H9 (cell line): ENCODE measurements around the gene GMPPB. TPM values are rescaled to one million over a fixed set of nuclear protein-coding genes. Genes with fewer than 3 reads are reported as not detected.

Experiments used
- DNase-seq: peaks from one replicate; pipeline ENCODE4 v3.0.0-alpha.2; 2017
- H2AFZ ChIP-seq: one replicate; pipeline ENCODE4 v1.6.1; 2013; ENCODE audit warnings: mild to moderate bottlenecking, low read length, control low read depth, moderate library complexity
- H2AK5ac ChIP-seq: 2 replicates; pipeline ENCODE4 v1.6.1; 2013; ENCODE audit warnings: low read length, control low read depth, mixed read lengths; ENCODE audit not compliant: insufficient read length
- H2BK120ac ChIP-seq: one replicate; pipeline ENCODE4 v1.6.1; 2013; ENCODE audit warnings: low read depth, mild to moderate bottlenecking, low read length, control low read depth, inconsistent platforms; ENCODE audit not compliant: poor library complexity, severe bottlenecking
- H2BK12ac ChIP-seq: 2 replicates; pipeline ENCODE4 v1.6.1; 2013; ENCODE audit warnings: low read length, control low read depth, mixed read lengths, low read depth; ENCODE audit not compliant: insufficient read length
- H2BK15ac ChIP-seq: 2 replicates; pipeline ENCODE4 v1.6.1; 2013; ENCODE audit warnings: low read depth, low read length, control low read depth
- H2BK20ac ChIP-seq: one replicate; pipeline ENCODE4 v1.6.1; 2013; ENCODE audit warnings: low read depth, mild to moderate bottlenecking, low read length, control low read depth, inconsistent platforms; ENCODE audit not compliant: poor library complexity, severe bottlenecking
- H2BK5ac ChIP-seq: 2 replicates; pipeline ENCODE4 v1.6.1; 2013; ENCODE audit warnings: low read length, control low read depth, mixed read lengths; ENCODE audit not compliant: insufficient read length
- H3K14ac ChIP-seq: 2 replicates; pipeline ENCODE4 v1.6.1; 2013; ENCODE audit warnings: low read length, control low read depth; ENCODE audit not compliant: insufficient read depth
- H3K18ac ChIP-seq: 2 replicates; pipeline ENCODE4 v1.6.1; 2013; ENCODE audit warnings: low read depth, mild to moderate bottlenecking, mixed read lengths, low read length, control low read depth; ENCODE audit not compliant: insufficient read length
- H3K23ac ChIP-seq: 2 replicates; pipeline ENCODE4 v1.6.1; 2013; ENCODE audit warnings: low read length, control low read depth, mixed read lengths, low read depth; ENCODE audit not compliant: insufficient read length
- H3K23me2 ChIP-seq: 2 replicates; pipeline ENCODE4 v1.6.1; 2013; ENCODE audit warnings: low read depth, mild to moderate bottlenecking, mixed read lengths, low read length, control low read depth; ENCODE audit not compliant: insufficient read length, poor library complexity, severe bottlenecking
- H3K27ac ChIP-seq: 2 replicates; pipeline ENCODE4 v1.5.1; 2013; ENCODE audit warnings: low read length, control low read depth, mixed read lengths, low read depth; ENCODE audit not compliant: insufficient read length
- H3K27me3 ChIP-seq: 2 replicates; pipeline ENCODE4 v1.6.1; 2013; ENCODE audit warnings: low read length, control low read depth, inconsistent platforms; ENCODE audit not compliant: insufficient read depth
- H3K4ac ChIP-seq: 2 replicates; pipeline ENCODE4 v1.6.1; 2013; ENCODE audit warnings: low read depth, mild to moderate bottlenecking, control low read depth, inconsistent platforms, low read length, moderate library complexity
- H3K4me1 ChIP-seq: 2 replicates; pipeline ENCODE4 v1.6.1; 2013; ENCODE audit warnings: low read length, control low read depth, inconsistent platforms; ENCODE audit not compliant: insufficient read depth
- H3K4me2 ChIP-seq: 2 replicates; pipeline ENCODE4 v1.6.1; 2013; ENCODE audit warnings: low read length, control low read depth, mixed read lengths; ENCODE audit not compliant: insufficient read length, insufficient read depth
- H3K56ac ChIP-seq: 2 replicates; pipeline ENCODE4 v1.6.1; 2013; ENCODE audit warnings: low read depth, mild to moderate bottlenecking, mixed read lengths, low read length, control low read depth; ENCODE audit not compliant: insufficient read length
- H3K79me1 ChIP-seq: 2 replicates; pipeline ENCODE4 v1.6.1; 2013; ENCODE audit warnings: low read depth, mild to moderate bottlenecking, moderate library complexity, low read length, control low read depth, inconsistent platforms; ENCODE audit not compliant: insufficient read depth, poor library complexity, severe bottlenecking
- H3K79me2 ChIP-seq: 2 replicates; pipeline ENCODE4 v1.6.1; 2013; ENCODE audit warnings: low read length, control low read depth, inconsistent platforms; ENCODE audit not compliant: insufficient read depth
- H3K9ac ChIP-seq: 2 replicates; pipeline ENCODE4 v1.6.1; 2013; ENCODE audit warnings: low read length, control low read depth, mixed read lengths; ENCODE audit not compliant: insufficient read length; ENCODE audit errors: extremely low read depth
- H3K9me3 ChIP-seq: one replicate; pipeline ENCODE4 v1.6.1; 2013; ENCODE audit warnings: low read depth, low read length, inconsistent platforms; ENCODE audit not compliant: control insufficient read depth
- H3T11ph ChIP-seq: one replicate; pipeline ENCODE4 v1.6.1; 2013; ENCODE audit warnings: mild to moderate bottlenecking, low read length, control low read depth, inconsistent platforms
- H4K20me1 ChIP-seq: one replicate; pipeline ENCODE4 v1.6.1; 2013; ENCODE audit not compliant: control insufficient read depth, insufficient read length, insufficient read depth
- H4K5ac ChIP-seq: 2 replicates; pipeline ENCODE4 v1.6.1; 2013; ENCODE audit warnings: low read depth, mild to moderate bottlenecking, mixed read lengths, low read length, control low read depth; ENCODE audit not compliant: insufficient read length
- H4K8ac ChIP-seq: replicated peaks from 2 replicates; pipeline ENCODE4 v1.6.1; 2013; ENCODE audit warnings: low read length, control low read depth, mixed read lengths, low read depth; ENCODE audit not compliant: insufficient read length
- H4K91ac ChIP-seq: 2 replicates; pipeline ENCODE4 v1.6.1; 2013; ENCODE audit warnings: low read depth, mild to moderate bottlenecking, moderate library complexity, mixed read lengths, low read length, control low read depth; ENCODE audit not compliant: insufficient read length
- H3K27ac Mint-ChIP-seq, 3 experiments: 2 replicates in 2 of 3; 3 replicates in 1 of 3; pipeline ENCODE4 v1.8.0; 2020 to 2021; ENCODE audit warnings: mixed read lengths in 3 of 3, mild to moderate bottlenecking in 1 of 3, moderate library complexity in 1 of 3
- H3K27me3 Mint-ChIP-seq: 2 replicates; pipeline ENCODE4 v1.8.0; 2021; ENCODE audit warnings: low read depth, mild to moderate bottlenecking, moderate library complexity, mixed read lengths
- H3K36me3 Mint-ChIP-seq, 3 experiments: 2 replicates in 2 of 3; 3 replicates in 1 of 3; pipeline ENCODE4 v1.8.0; 2020 to 2021; ENCODE audit warnings: low read depth in 3 of 3, mixed read lengths in 3 of 3; ENCODE audit not compliant: insufficient read depth in 1 of 3
- H3K4me1 Mint-ChIP-seq, 2 experiments: 2 replicates each; pipeline ENCODE4 v1.8.0; 2020; ENCODE audit warnings: mixed read lengths in 2 of 2
- H3K4me3 Mint-ChIP-seq, 2 experiments: 2 replicates in 1 of 2; 3 replicates in 1 of 2; pipeline ENCODE4 v1.8.0; 2020 to 2021; ENCODE audit warnings: mild to moderate bottlenecking in 2 of 2, mixed read lengths in 2 of 2, moderate library complexity in 1 of 2
- H3K9me3 Mint-ChIP-seq, 2 experiments: 2 replicates in 1 of 2; 3 replicates in 1 of 2; pipeline ENCODE4 v1.8.0; 2020; ENCODE audit warnings: mild to moderate bottlenecking in 2 of 2, mixed read lengths in 2 of 2, moderate library complexity in 1 of 2
- WGBS: extraction: QIAGEN DNeasy Blood & Tissue Kit; methylation state at CpG from one replicate; pipeline ENCODE4 v1.1.7; 2013; ENCODE audit warnings: missing lambda C conversion rate, low lambda C conversion rate, mixed read lengths; ENCODE audit not compliant: insufficient read length; ENCODE audit errors: extremely low coverage; 5-methylcytosine and 5-hydroxymethylcytosine counted together
- total RNA-seq: library from RNA; stranded (reverse); gene quantifications from 2 replicates; pipeline ENCODE4 v1.2.1, GENCODE V29; 2021
- TF ChIP-seq, protein P1 (sequence below): fragments of 200-600 bp; sonication (generic); conservative IDR thresholded peaks from 3 replicates; pipeline ENCODE4 v1.8.0; 2021; ENCODE audit warnings: antibody characterized with exemption, mild to moderate bottlenecking

Gene GMPPB
- total RNA-seq, 1 experiment from 2014 or later, result 31.1 TPM

GRCh38 chr3:49716169-49716568 lies 7.6 kb downstream of the GMPPB start:
- Histone ChIP-seq H2AK5ac (no peak overlapping the region), H2BK5ac (no peak overlapping the region), H2BK12ac (no peak overlapping the region), H3K27me3 (no peaks in the 10 kb centered on the region), H3K4me2 (no peak overlapping the region), H3T11ph (no peak overlapping the region), H3K4me1 (no peaks in the 10 kb centered on the region), H3K18ac (no peak overlapping the region), H3K9ac (no peak overlapping the region), H3K23ac (no peak overlapping the region), H3K23me2 (peaks cover 10% of the 10 kb centered on the region), H3K79me2 (no peaks in the 10 kb centered on the region), H2BK15ac (no peak overlapping the region), H3K14ac (no peak overlapping the region), H2AFZ (no peak overlapping the region), H3K4ac (no peak overlapping the region), H4K91ac (no peak overlapping the region), H2BK120ac (no peak overlapping the region), H4K5ac (no peak overlapping the region), H3K9me3 (no peaks in the 10 kb centered on the region), H3K79me1 (no peaks in the 10 kb centered on the region), H4K8ac (no peak overlapping the region), H2BK20ac (no peak overlapping the region), H4K20me1 (no peaks in the 10 kb centered on the region), H3K56ac (no peak overlapping the region), H3K27ac (no peak overlapping the region)
- Mint-ChIP-seq H3K36me3 (peaks cover 0 to 17% (median 17%) of the 10 kb centered on the region in 3 experiments; a peak in 6 of 7 replicates), H3K9me3 (no peaks in the 10 kb centered on the region), H3K4me1 (peaks cover 8 to 10% of the 10 kb centered on the region in 2 experiments), H3K4me3 (no peak overlapping the region; a peak in 1 of 5 replicates), H3K27me3 (peaks cover 4% of the 10 kb centered on the region), H3K27ac (0 out of 7 replicates have a peak overlapping the region, but pooled peaks of 1 of the 3 experiments have one; percentile 29)
- DNase-seq, result no peak
- TF ChIP-seq, protein P1, sequence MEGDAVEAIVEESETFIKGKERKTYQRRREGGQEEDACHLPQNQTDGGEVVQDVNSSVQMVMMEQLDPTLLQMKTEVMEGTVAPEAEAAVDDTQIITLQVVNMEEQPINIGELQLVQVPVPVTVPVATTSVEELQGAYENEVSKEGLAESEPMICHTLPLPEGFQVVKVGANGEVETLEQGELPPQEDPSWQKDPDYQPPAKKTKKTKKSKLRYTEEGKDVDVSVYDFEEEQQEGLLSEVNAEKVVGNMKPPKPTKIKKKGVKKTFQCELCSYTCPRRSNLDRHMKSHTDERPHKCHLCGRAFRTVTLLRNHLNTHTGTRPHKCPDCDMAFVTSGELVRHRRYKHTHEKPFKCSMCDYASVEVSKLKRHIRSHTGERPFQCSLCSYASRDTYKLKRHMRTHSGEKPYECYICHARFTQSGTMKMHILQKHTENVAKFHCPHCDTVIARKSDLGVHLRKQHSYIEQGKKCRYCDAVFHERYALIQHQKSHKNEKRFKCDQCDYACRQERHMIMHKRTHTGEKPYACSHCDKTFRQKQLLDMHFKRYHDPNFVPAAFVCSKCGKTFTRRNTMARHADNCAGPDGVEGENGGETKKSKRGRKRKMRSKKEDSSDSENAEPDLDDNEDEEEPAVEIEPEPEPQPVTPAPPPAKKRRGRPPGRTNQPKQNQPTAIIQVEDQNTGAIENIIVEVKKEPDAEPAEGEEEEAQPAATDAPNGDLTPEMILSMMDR, result no peak
- no CpG with 5 or more reads among the region's 7 CpGs for WGBS
